Loucy (cell line): Measurements from ENCODE around the gene SRSF3.

Experiments used
- H2AFZ ChIP-seq: fragments of 200-600 bp; sonication (generic); 2 replicates; pipeline ENCODE4 v1.6.0; 2016; ENCODE audit warnings: antibody characterized with exemption, mild to moderate bottlenecking, low read length, moderate library complexity
- H3F3A ChIP-seq: fragments of 200-600 bp; 2 replicates; pipeline ENCODE4 v1.6.0; 2016; ENCODE audit warnings: antibody characterized with exemption, low read depth, mild to moderate bottlenecking
- H3K27me3 ChIP-seq: fragments of 200-600 bp; sonication (generic); 2 replicates; pipeline ENCODE4 v1.6.1; 2014; ENCODE audit warnings: low read length, mild to moderate bottlenecking; ENCODE audit not compliant: insufficient read depth, poor library complexity, severe bottlenecking
- H3K36me3 ChIP-seq: fragments of 200-600 bp; sonication (generic); 2 replicates; pipeline ENCODE4 v1.6.1; 2016; ENCODE audit warnings: low read length; ENCODE audit not compliant: insufficient read depth
- H3K4me1 ChIP-seq: fragments of 200-600 bp; sonication (generic); 2 replicates; pipeline ENCODE4 v1.5.1; 2014; ENCODE audit warnings: low read length, mild to moderate bottlenecking; ENCODE audit not compliant: insufficient read depth, poor library complexity, severe bottlenecking
- H3K4me2 ChIP-seq: fragments of 200-600 bp; sonication (generic); 2 replicates; pipeline ENCODE4 v1.6.0; 2014; ENCODE audit warnings: antibody characterized with exemption, low read length, low read depth, mild to moderate bottlenecking; ENCODE audit not compliant: poor library complexity, severe bottlenecking
- H3K4me3 ChIP-seq: fragments of 200-600 bp; sonication (generic); 2 replicates; pipeline ENCODE4 v1.5.1; 2014; ENCODE audit warnings: low read length, mild to moderate bottlenecking, mixed read lengths; ENCODE audit not compliant: poor library complexity, severe bottlenecking
- H3K79me2 ChIP-seq: fragments of 200-600 bp; sonication (generic); 2 replicates; pipeline ENCODE4 v1.6.1; 2014; ENCODE audit warnings: low read length; ENCODE audit not compliant: insufficient read depth
- H3K9ac ChIP-seq: fragments of 200-600 bp; sonication (generic); 2 replicates; pipeline ENCODE4 v1.6.0; 2014; ENCODE audit warnings: mild to moderate bottlenecking, low read depth, low read length, moderate library complexity; ENCODE audit not compliant: poor library complexity, severe bottlenecking
- H3K9me2 ChIP-seq: fragments of 200-600 bp; sonication (generic); replicated peaks from 2 replicates; pipeline ENCODE4 v1.6.1; 2016; ENCODE audit warnings: low read depth, low read length, mixed read lengths
- H3K9me3 ChIP-seq: fragments of 200-600 bp; sonication (generic); 2 replicates; pipeline ENCODE4 v1.6.1; 2014; ENCODE audit warnings: mild to moderate bottlenecking, antibody characterized with exemption, low read length, low read depth; ENCODE audit not compliant: insufficient read depth
- H4K20me1 ChIP-seq: fragments of 200-600 bp; sonication (generic); 2 replicates; pipeline ENCODE4 v1.6.0; 2014; ENCODE audit warnings: antibody characterized with exemption, low read length, mild to moderate bottlenecking; ENCODE audit not compliant: insufficient read depth, poor library complexity, severe bottlenecking
- CTCF ChIP-seq: fragments of 200-600 bp; sonication (generic); conservative IDR thresholded peaks from 2 replicates; pipeline ENCODE4 v1.5.1; 2014; ENCODE audit warnings: mild to moderate bottlenecking, antibody characterized with exemption, low read length
- EZH2phosphoT487 ChIP-seq: fragments of 200-600 bp; IDR thresholded peaks from 2 replicates; pipeline ENCODE4 v1.6.1; 2018; ENCODE audit warnings: antibody characterized with exemption, mild to moderate bottlenecking, moderate library complexity, borderline replicate concordance

Gene SRSF3

GRCh38 chr6:36578431-36578830 is 15.7 kb upstream of the SRSF3 start:
- H3K9me3 ChIP-seq = no peaks in the 10 kb centered on the region
- H2AFZ ChIP-seq = no peak overlapping the region
- H3K4me1 ChIP-seq = peaks cover 4% of the 10 kb centered on the region
- no peaks in the 10 kb centered on the region for H3K79me2 ChIP-seq
- no peaks in the 10 kb centered on the region for H3K36me3 ChIP-seq
- H3K9me2 ChIP-seq = no peaks in the 10 kb centered on the region
- no peaks in the 10 kb centered on the region for H3F3A ChIP-seq
- no peaks in the 10 kb centered on the region for H3K27me3 ChIP-seq
- no peak overlapping the region for H3K4me3 ChIP-seq
- no peaks in the 10 kb centered on the region for H4K20me1 ChIP-seq
- H3K4me2 ChIP-seq = no peak overlapping the region
- TF ChIP-seq EZH2phosphoT487 = no peak
- TF ChIP-seq CTCF = no peak
- H3K9ac ChIP-seq = no peak overlapping the region

- Histone ChIP-seq H3K36me3 (no peaks in the 10 kb centered on the region), H4K20me1 (no peaks in the 10 kb centered on the region), H3F3A (no peaks in the 10 kb centered on the region), H3K4me2 (peak overlapping the region; percentile 17), H3K9me3 (no peaks in the 10 kb centered on the region), H3K9me2 (no peaks in the 10 kb centered on the region), H3K4me3 (no peak overlapping the region), H3K27me3 (no peaks in the 10 kb centered on the region), H2AFZ (peak overlapping the region; percentile 98), H3K4me1 (peaks cover 4% of the 10 kb centered on the region), H3K9ac (peak overlapping the region; percentile 30), H3K79me2 (no peaks in the 10 kb centered on the region)
- no peak for TF ChIP-seq EZH2phosphoT487
- TF ChIP-seq CTCF = no peak
Measured at GRCh38 chr6:36580184-36580526, 14.0 kb upstream of the SRSF3 start.

GRCh38 chr6:36581716-36582115 is 12.4 kb upstream of the SRSF3 start:
- Histone ChIP-seq H3K4me3 (no peak overlapping the region), H4K20me1 (no peaks in the 10 kb centered on the region), H3F3A (no peaks in the 10 kb centered on the region), H3K9ac (no peak overlapping the region), H3K9me2 (no peaks in the 10 kb centered on the region), H3K79me2 (no peaks in the 10 kb centered on the region), H3K36me3 (no peaks in the 10 kb centered on the region), H3K9me3 (no peaks in the 10 kb centered on the region), H3K4me1 (peaks cover 4% of the 10 kb centered on the region), H2AFZ (no peak overlapping the region), H3K27me3 (no peaks in the 10 kb centered on the region), H3K4me2 (no peak overlapping the region)
- no peak for TF ChIP-seq EZH2phosphoT487
- no peak for TF ChIP-seq CTCF
